ENCODE measurements around the gene GGTA1.

GRCh38 chr9:121447321-121447834 lies 52.3 kb downstream of the GGTA1 start:
- TF ChIP-seq CTCF (IDR thresholded peaks at IDR 0.05; ENCODE audit: insufficient read depth, low read length, poor library complexity, severe bottlenecking) (no peak), EZH2phosphoT487 (conservative IDR thresholded peaks at IDR 0.05; ENCODE audit: low read length) (no peak)
